Mucosa of descending colon (tissue), 3 donors: ENCODE measurements around the gene FBXO31. TPM values are rescaled to one million over a fixed set of nuclear protein-coding genes. Genes with fewer than 3 reads are reported as not detected.
A peak's percentile ranks its signal among the peaks of the same experiment; 100 is the strongest.

ENCODE experiments used
- ATAC-seq: fragments of 200-7000 bp; cut with Tn5 transposase; one replicate; pipeline ENCODE4 v1.9.1; 2020; ENCODE audit warnings: mild to moderate bottlenecking, moderate library complexity
- DNase-seq, 3 donors: peaks; one replicate each; pipeline ENCODE4 v3.0.0-alpha.2; 2020
- H3K36me3 ChIP-seq: fragments of 200-600 bp; one replicate; pipeline ENCODE4 v1.8.0; 2021; ENCODE audit warnings: low read depth, mild to moderate bottlenecking
- H3K4me1 ChIP-seq: fragments of 200-600 bp; one replicate; pipeline ENCODE4 v1.8.0; 2021; ENCODE audit warnings: low read depth, mild to moderate bottlenecking
- H3K4me3 ChIP-seq: fragments of 200-600 bp; one replicate; pipeline ENCODE4 v1.8.0; 2021; ENCODE audit warnings: mild to moderate bottlenecking
- H3K9me3 ChIP-seq: fragments of 200-600 bp; one replicate; pipeline ENCODE4 v1.8.0; 2021; ENCODE audit warnings: mild to moderate bottlenecking
- intact Hi-C, 2 donors: fragments of 100-400 bp; cut with DNase I in 1 of 2; cut with micrococcal nuclease in 1 of 2; formaldehyde crosslinking; loops; one replicate each; pipeline versions ENCODE4 v1.11.0 to v1.11.1; 2022; cut with DNase I, micrococcal nuclease
- total RNA-seq, 3 donors: library from RNA; stranded (reverse); fragmentation: NEBNext Ultra II Directional in 2 of 3; extraction: Animal tissue kit (Norgen Biotek cat#: 25700) in 2 of 3; gene quantifications; one replicate each; pipeline versions ENCODE4 v1.2.1 to v1.2.4, GENCODE V29; 2021 to 2023
- TF ChIP-seq, protein P1 (sequence below): fragments of 200-600 bp; IDR thresholded peaks from one replicate; pipeline ENCODE4 v1.8.0; 2022; ENCODE audit warnings: antibody characterized with exemption, mild to moderate bottlenecking
- donor health status: DM: no; HTN: no; CAD: no; lungs with moderate emphysema.
- donor health status: DM: no; HTN: no; CAD: no.
- donor health status: DM: no; HTN: yes; CAD: no.

The FBXO31 gene
- total RNA-seq, 3 donors from 2014 or later = 54.2 to 104 (median 63.9) TPM

DNA sequence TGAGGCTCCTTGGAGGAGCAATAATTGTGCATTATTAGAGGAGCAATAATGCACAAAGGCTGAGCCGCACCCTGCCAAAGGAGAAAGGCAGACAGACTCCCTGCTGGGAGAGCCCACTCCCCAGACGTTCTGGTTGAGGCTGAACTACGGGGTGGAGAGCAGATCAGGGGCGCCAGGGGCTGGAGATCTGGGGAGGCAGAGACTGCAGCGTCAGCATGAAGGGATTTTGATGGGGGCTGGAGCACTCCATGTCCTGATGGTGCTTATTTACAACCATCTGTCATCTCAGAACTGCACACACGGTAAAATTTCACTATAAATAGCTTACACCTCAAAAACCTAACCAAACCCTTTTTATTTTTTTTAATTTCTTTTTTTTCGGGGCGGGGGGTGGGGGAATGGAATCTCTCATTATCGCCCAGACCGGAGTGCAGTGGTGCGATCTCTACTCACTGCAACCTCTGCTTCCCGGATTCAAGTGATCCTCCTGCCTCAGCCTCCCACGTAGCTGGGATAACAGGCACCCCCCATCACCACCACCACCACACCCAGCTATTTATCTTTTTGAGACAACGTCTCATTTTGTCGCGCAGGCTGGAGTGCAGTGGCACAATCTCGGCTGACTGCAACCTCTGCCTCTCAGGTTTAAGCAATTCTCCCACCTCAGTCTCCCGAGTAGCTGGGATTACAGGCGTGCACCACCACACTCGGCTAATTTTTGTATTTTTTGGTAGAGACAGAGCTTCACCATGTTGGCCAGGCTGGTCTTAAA lies 62.1 kb downstream of the FBXO31 start:
- intact Hi-C loops = no loop called here
- H3K9me3 ChIP-seq = no peaks in the 10 kb centered on the region
- H3K36me3 ChIP-seq = no peaks in the 10 kb centered on the region
- DNase-seq (no peak), ATAC-seq (no peak)
- H3K4me3 ChIP-seq = no peak overlapping the region
- TF ChIP-seq, protein P1, sequence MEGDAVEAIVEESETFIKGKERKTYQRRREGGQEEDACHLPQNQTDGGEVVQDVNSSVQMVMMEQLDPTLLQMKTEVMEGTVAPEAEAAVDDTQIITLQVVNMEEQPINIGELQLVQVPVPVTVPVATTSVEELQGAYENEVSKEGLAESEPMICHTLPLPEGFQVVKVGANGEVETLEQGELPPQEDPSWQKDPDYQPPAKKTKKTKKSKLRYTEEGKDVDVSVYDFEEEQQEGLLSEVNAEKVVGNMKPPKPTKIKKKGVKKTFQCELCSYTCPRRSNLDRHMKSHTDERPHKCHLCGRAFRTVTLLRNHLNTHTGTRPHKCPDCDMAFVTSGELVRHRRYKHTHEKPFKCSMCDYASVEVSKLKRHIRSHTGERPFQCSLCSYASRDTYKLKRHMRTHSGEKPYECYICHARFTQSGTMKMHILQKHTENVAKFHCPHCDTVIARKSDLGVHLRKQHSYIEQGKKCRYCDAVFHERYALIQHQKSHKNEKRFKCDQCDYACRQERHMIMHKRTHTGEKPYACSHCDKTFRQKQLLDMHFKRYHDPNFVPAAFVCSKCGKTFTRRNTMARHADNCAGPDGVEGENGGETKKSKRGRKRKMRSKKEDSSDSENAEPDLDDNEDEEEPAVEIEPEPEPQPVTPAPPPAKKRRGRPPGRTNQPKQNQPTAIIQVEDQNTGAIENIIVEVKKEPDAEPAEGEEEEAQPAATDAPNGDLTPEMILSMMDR = no peak
- peaks cover 9% of the 10 kb centered on the region for H3K4me1 ChIP-seq

DNA sequence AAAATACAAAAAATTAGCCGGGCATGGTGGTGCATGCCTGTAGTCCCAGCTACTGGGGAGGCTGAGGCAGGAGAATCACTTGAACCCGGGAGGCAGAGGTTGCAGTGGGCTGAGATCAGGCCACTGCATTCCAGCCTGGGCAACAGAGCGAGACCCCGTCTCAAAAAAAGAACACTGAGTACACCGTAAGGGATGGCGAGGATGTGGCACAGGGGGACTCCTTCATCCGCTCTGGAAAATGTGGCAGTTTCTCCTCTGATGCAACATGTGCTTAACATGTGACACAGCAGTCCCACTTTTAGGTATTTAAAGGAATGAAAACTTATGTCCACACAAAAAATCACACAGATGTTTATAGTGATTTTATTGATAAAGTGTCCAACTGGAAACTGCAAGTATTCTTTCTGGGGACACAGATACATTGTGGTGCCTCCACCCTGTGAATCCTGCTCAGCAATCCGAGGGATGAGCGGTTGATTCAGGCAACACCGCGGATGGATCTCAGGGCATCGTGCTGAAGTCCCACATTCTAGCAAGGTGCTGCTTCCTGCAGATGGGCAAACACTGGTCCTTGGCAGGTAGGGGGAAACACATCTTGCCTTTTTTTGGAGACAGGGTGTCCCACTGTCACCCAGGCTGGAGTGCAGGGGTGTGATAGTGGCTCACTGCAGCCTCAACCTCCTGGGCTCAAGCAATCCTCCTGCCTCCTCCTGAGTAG lies 62.9 kb downstream of the FBXO31 start:
- TF ChIP-seq, protein P1 = no peak
- H3K4me1 ChIP-seq = peaks cover 11% of the 10 kb centered on the region
- H3K4me3 ChIP-seq = no peak overlapping the region
- DNase-seq (no peak), ATAC-seq (no peak)
- intact Hi-C loops = no loop called here
- H3K36me3 ChIP-seq = no peaks in the 10 kb centered on the region
- no peaks in the 10 kb centered on the region for H3K9me3 ChIP-seq

DNA sequence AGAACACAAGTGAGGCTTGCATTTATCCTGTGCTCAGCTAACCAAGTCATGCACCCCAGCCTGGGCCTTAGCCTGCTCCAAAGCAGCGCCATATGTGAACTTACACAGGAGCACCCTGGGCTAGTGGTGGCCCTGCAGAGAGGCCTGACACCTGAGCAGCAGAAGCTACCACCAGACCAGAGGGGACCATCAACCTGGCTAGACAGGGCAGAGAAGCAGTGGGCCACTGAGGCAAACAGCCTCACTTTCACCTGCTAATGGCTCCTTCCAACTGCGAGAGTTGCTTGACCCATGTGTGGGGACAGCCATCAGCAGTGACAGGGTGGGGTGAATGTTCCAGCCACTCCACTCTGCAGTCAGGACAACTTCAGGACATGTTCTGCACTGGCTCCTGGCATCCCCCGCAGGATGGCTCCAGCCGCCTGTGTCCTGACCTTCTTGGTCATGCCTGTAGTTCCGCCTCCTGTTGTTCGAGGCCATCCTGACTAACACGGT lies 63.5 kb downstream of the FBXO31 start:
- DNase-seq = no peak
- intact Hi-C loops = loop anchor here in 1 of 2 donors (10.0 kb wide), 1 partner anchor 75 kb away; the partner anchor contains the start of gene MAP1LC3B
- TF ChIP-seq, protein P1 = no peak
- Histone ChIP-seq H3K4me1 (peaks cover 11% of the 10 kb centered on the region), H3K4me3 (no peak overlapping the region), H3K9me3 (no peaks in the 10 kb centered on the region), H3K36me3 (no peaks in the 10 kb centered on the region)
- ATAC-seq = no peak

GRCh38 chr16:87319011-87319410 lies 64.6 kb downstream of the FBXO31 start:
- no peak overlapping the region for H3K4me3 ChIP-seq
- intact Hi-C loops = loop anchor here in 1 of 2 donors (10.0 kb wide), 1 partner anchor 76 kb away; the partner anchor contains the start of gene MAP1LC3B
- peaks cover 11% of the 10 kb centered on the region for H3K4me1 ChIP-seq
- no peaks in the 10 kb centered on the region for H3K9me3 ChIP-seq
- no peaks in the 10 kb centered on the region for H3K36me3 ChIP-seq
- DNase-seq (no peak), ATAC-seq (no peak)
- TF ChIP-seq, protein P1 = no peak

DNA sequence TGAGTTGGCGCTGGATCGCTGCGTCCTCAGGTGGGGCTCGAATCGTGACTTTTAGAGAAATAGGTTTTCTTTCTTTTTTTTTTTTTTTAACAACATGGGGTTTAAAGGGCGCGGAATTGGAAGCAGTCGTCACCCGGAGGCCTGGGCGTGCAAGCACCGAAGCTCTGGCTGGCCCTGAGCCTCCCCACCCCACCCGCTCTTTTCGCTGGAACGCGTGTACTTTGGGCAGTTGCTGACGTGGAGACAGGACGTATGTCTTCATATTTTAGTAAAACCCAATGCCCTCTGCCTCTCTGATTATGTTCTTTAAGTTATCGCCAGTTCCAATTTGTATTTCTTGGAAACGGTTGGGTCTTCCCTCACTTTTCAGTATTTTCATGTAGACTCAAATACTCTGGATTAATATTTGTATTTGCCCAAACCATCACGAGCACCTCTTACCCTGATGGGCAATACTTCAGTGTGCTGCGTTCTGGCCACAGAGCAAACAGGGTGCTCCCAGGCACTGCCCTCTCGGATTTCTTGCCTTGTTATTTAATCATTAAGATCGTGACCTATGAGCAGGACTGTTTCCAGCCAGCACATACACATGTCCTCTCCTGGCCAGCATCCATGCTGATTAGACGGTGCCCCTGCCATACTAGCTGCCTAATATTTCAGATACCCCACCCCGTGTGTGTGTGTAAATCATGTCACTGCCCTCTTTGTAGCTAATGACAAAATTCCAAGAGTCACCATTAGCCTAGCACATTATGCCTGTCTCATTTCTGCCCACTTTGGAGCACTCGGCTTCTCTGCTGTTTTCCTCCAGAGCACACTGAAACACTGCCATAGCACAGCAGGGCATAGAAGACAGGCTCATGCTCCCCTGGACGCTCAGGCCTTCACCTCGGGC lies 65.6 kb downstream of the FBXO31 start:
- H3K9me3 ChIP-seq = no peaks in the 10 kb centered on the region
- TF ChIP-seq, protein P1 = no peak
- DNase-seq = peak; percentile 57 to 78 (median 75)
- peak; percentile 63 for ATAC-seq
- no peaks in the 10 kb centered on the region for H3K36me3 ChIP-seq
- intact Hi-C loops = loop anchor here in 1 of 2 donors (10.0 kb wide), 1 partner anchor 77 kb away; the partner anchor contains the start of gene MAP1LC3B
- peak overlapping the region; percentile 86 for H3K4me3 ChIP-seq
- H3K4me1 ChIP-seq = peaks cover 11% of the 10 kb centered on the region
